PC-3 (cell line): ENCODE results near the gene PIGU. TPM values are rescaled to one million over a fixed set of nuclear protein-coding genes. Genes with fewer than 3 reads are reported as not detected.
A peak's percentile ranks its signal among the peaks of the same experiment; 100 is the strongest.

Source experiments
- ATAC-seq: fragments of 200-7000 bp; cut with Tn5 transposase; 2 replicates; pipeline ENCODE4 v1.9.1; 2020; ENCODE audit warnings: mild to moderate bottlenecking, moderate library complexity
- BruUV-seq: library from RNA; stranded (reverse); fragments of 400-500 nt; replicated peaks from 2 replicates; lab custom pipeline; 2021; lab: Mats Ljungman, UMichigan
- CTCF ChIA-PET: fragments of 300-600 bp; sonication (Branson Sonifier 250); formaldehyde crosslinking; loops from one replicate; lab custom pipeline; 2022; ENCODE audit warnings: antibody characterized with exemption; lab: Charles Lee
- POLR2A ChIA-PET: fragments of 300-600 bp; sonication (Branson Sonifier 250); formaldehyde crosslinking; loops from one replicate; lab custom pipeline; 2022; ENCODE audit warnings: antibody characterized with exemption; ENCODE audit not compliant: unreplicated experiment; lab: Charles Lee
- DNase-seq: peaks from one replicate; pipeline ENCODE4 v3.0.0-alpha.2; 2015
- H2AFZ ChIP-seq: fragments of 300-600 bp; sonication (generic); 2 replicates; pipeline ENCODE4 v1.6.0; 2016; ENCODE audit warnings: antibody characterized with exemption, low read length
- H3F3A ChIP-seq: fragments of 300-600 bp; sonication (generic); one replicate; pipeline ENCODE4 v1.6.0; 2017; ENCODE audit warnings: antibody characterized with exemption, low read length, control low read depth, mild to moderate bottlenecking; ENCODE audit not compliant: unreplicated experiment
- H3K27ac ChIP-seq: fragments of 300-600 bp; sonication (generic); 2 replicates; pipeline ENCODE4 v1.5.1; 2016; ENCODE audit warnings: mild to moderate bottlenecking, low read length
- H3K27me3 ChIP-seq: fragments of 300-600 bp; sonication (generic); 2 replicates; pipeline ENCODE4 v1.6.1; 2016; ENCODE audit warnings: low read length, mixed read lengths
- H3K36me3 ChIP-seq: fragments of 300-600 bp; sonication (generic); 2 replicates; pipeline ENCODE4 v1.6.1; 2016; ENCODE audit warnings: low read depth, mixed run types, low read length, mixed read lengths
- H3K4me1 ChIP-seq: fragments of 300-600 bp; sonication (generic); 2 replicates; pipeline ENCODE4 v1.5.1; 2016; ENCODE audit warnings: low read length; ENCODE audit not compliant: insufficient read depth
- H3K4me2 ChIP-seq: fragments of 300-600 bp; sonication (generic); 2 replicates; pipeline ENCODE4 v1.6.0; 2016; ENCODE audit warnings: low read length
- H3K4me3 ChIP-seq: fragments of 300-600 bp; sonication (generic); 2 replicates; pipeline ENCODE4 v1.5.1; 2016; ENCODE audit warnings: mild to moderate bottlenecking, low read length, mixed read lengths
- H3K79me2 ChIP-seq: fragments of 300-600 bp; sonication (generic); 2 replicates; pipeline ENCODE4 v1.6.1; 2017; ENCODE audit warnings: low read length, mixed read lengths
- H3K9ac ChIP-seq: fragments of 300-600 bp; sonication (generic); 2 replicates; pipeline ENCODE4 v1.6.0; 2016; ENCODE audit warnings: mild to moderate bottlenecking, low read length
- H3K9me2 ChIP-seq: fragments of 300-600 bp; sonication (generic); replicated peaks from 2 replicates; pipeline ENCODE4 v1.6.1; 2016; ENCODE audit warnings: mixed run types, low read length, mixed read lengths
- H3K9me3 ChIP-seq: fragments of 300-600 bp; sonication (generic); 2 replicates; pipeline ENCODE4 v1.6.1; 2016; ENCODE audit warnings: low read length, mixed read lengths
- H4K20me1 ChIP-seq: fragments of 300-600 bp; sonication (generic); 2 replicates; pipeline ENCODE4 v1.6.1; 2016; ENCODE audit warnings: low read length, mixed read lengths
- EZH2 ChIP-seq: fragments of 300-600 bp; sonication (generic); IDR thresholded peaks from one replicate; pipeline ENCODE4 v1.6.1; 2017; ENCODE audit warnings: antibody characterized with exemption, mild to moderate bottlenecking, low read length; ENCODE audit not compliant: unreplicated experiment
- EZH2phosphoT487 ChIP-seq: fragments of 300-600 bp; sonication (generic); IDR thresholded peaks from 2 replicates; pipeline ENCODE4 v1.6.1; 2018; ENCODE audit warnings: mild to moderate bottlenecking, antibody characterized with exemption, low read length, borderline replicate concordance
- intact Hi-C: fragments of 100-400 bp; cut with micrococcal nuclease; formaldehyde crosslinking; loops from 2 replicates; pipeline ENCODE4 v1.9.0; 2023
- total RNA-seq: library from RNA; depleted of rRNA; stranded (reverse); fragments of >200 nt; gene quantifications from 2 replicates; pipeline ENCODE4 v1.2.3, GENCODE V29; 2014
- TF ChIP-seq, protein P1 (sequence below): fragments of 300-600 bp; sonication (generic); conservative IDR thresholded peaks from 2 replicates; pipeline ENCODE4 v1.5.1; 2017; ENCODE audit warnings: antibody characterized with exemption, low read depth, mild to moderate bottlenecking, low read length

PIGU gene
- total RNA-seq, 1 experiment from 2014 or later = 24.5 TPM

DNA sequence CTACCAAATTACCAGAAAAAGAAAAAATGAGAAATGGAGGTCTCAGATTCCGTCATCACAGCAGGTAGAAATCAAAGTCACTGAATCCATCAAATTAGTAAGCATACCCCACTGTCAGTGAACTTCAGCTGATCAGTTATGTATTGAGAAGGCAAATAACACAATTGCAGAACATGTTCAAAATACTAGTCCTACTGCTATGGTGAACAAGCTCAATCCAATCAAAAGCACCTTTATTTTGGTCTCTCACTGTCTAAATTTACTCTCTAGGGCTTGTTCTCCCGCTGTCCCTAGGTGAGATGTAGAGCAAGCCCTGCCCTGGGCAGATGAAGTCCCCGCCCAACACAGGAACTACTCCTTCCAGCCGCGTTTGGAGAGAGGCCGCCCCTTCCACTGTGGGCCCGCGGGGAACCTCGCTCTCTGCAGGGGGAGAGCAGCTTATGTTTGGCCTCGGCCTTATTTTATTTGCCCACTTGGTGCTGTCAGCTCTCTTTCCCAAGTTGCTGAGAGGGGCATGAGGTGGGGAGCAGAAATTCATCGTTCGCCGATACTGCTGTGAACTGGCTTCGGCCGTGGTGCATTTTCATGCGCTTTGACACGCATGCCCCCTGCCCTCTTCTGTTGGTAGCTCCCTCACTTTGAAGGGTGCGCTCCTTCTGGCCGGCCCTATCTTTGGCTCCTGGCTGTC, 132.6 kb downstream of the PIGU start:
- H3F3A ChIP-seq = no peaks in the 10 kb centered on the region
- no peaks in the 10 kb centered on the region for H3K27me3 ChIP-seq
- BruUV-seq = TSS peak; percentile 22
- H3K9ac ChIP-seq = no peak overlapping the region
- no peaks in the 10 kb centered on the region for H3K4me1 ChIP-seq
- ATAC-seq (no peak), DNase-seq (no peak)
- no peak overlapping the region for H3K27ac ChIP-seq
- H3K79me2 ChIP-seq = no peaks in the 10 kb centered on the region
- no peak overlapping the region for H3K4me3 ChIP-seq
- H3K36me3 ChIP-seq = peaks cover 9% of the 10 kb centered on the region; the same call in 1 of the 2 replicates
- no peak overlapping the region for H2AFZ ChIP-seq
- intact Hi-C loops = no loop called here
- H3K9me2 ChIP-seq = no peaks in the 10 kb centered on the region
- ChIA-PET CTCF (no interaction called here), POLR2A (interaction anchor here (0.6 kb wide), 1 partner anchor 472 kb away, joined by 3 read pairs; no protein-coding TSS in a partner anchor)
- TF ChIP-seq EZH2 (no peak), EZH2phosphoT487 (no peak)
- H3K9me3 ChIP-seq = no peaks in the 10 kb centered on the region
- H4K20me1 ChIP-seq = no peaks in the 10 kb centered on the region
- no peak overlapping the region for H3K4me2 ChIP-seq

DNA sequence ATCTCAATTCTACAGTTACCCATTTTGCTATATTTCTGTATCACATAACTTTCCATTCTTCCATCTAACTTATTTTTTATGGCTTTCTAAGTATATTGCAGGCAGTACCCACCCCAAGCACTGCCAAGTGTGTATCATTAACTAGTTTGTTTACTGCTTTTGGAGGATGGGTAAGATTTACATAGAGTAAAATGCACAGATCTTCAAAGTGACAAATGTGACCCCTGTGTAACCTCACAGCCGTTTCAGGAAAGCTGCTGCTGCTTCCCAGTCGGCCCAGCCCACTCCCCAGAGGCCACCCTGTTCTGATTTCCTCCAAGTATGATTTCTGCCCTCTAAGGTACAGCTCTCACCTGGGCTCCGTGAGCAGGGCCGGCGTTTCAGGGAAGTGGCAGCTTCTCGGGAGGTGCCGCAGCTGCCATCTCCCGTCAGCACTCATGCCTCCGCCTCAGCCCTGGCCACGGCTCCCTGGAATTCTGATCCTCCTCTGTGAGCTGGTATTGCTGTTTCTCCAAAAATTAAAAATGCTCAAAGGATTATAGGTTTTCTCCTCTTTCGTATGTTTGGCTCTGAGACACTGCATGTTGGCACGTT, 133.3 kb downstream of the PIGU start:
- ChIA-PET CTCF (no interaction called here), POLR2A (no interaction called here)
- Histone ChIP-seq H3K4me3 (no peak overlapping the region), H4K20me1 (no peaks in the 10 kb centered on the region), H3K9ac (no peak overlapping the region), H3K4me2 (no peak overlapping the region), H3K79me2 (no peaks in the 10 kb centered on the region), H3F3A (no peaks in the 10 kb centered on the region), H3K36me3 (peaks cover 12% of the 10 kb centered on the region), H3K9me2 (no peaks in the 10 kb centered on the region), H2AFZ (no peak overlapping the region), H3K27me3 (no peaks in the 10 kb centered on the region), H3K4me1 (no peaks in the 10 kb centered on the region), H3K9me3 (no peaks in the 10 kb centered on the region), H3K27ac (no peak overlapping the region)
- intact Hi-C loops = no loop called here
- TF ChIP-seq, protein P1, sequence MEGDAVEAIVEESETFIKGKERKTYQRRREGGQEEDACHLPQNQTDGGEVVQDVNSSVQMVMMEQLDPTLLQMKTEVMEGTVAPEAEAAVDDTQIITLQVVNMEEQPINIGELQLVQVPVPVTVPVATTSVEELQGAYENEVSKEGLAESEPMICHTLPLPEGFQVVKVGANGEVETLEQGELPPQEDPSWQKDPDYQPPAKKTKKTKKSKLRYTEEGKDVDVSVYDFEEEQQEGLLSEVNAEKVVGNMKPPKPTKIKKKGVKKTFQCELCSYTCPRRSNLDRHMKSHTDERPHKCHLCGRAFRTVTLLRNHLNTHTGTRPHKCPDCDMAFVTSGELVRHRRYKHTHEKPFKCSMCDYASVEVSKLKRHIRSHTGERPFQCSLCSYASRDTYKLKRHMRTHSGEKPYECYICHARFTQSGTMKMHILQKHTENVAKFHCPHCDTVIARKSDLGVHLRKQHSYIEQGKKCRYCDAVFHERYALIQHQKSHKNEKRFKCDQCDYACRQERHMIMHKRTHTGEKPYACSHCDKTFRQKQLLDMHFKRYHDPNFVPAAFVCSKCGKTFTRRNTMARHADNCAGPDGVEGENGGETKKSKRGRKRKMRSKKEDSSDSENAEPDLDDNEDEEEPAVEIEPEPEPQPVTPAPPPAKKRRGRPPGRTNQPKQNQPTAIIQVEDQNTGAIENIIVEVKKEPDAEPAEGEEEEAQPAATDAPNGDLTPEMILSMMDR = no peak
- TF ChIP-seq EZH2phosphoT487 (no peak), EZH2 (no peak)
- BruUV-seq = no TSS peak
- ATAC-seq (no peak), DNase-seq (no peak)

DNA sequence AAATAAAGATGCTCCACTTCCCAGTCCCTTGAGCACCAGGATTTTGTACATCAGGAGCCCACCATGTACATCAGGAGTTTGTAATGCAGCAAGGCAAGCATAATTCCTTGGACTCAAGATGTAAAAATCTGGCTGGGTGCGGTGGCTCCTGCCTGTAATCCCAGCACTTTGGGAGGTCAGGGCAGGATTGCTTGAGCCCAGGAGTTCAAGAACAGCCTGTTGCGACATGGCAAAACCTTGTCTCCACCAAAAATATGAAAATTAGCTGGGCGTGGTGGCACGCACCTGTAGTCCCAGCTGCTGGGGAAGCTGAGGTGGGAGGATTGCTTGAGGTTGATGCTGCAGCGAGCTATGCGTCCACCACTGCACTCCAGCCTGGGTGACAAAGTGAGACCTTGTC, 134.5 kb downstream of the PIGU start:
- no peak overlapping the region for H2AFZ ChIP-seq
- CTCF ChIA-PET = no interaction called here

More for the DNA sequence above, 134.5 kb downstream of the PIGU start:
- POLR2A ChIA-PET = no interaction called here
- no peak overlapping the region for H3K27ac ChIP-seq
- ATAC-seq (no peak), DNase-seq (no peak)
- H4K20me1 ChIP-seq = no peaks in the 10 kb centered on the region
- intact Hi-C loops = no loop called here
- H3K9ac ChIP-seq = no peak overlapping the region
- no peaks in the 10 kb centered on the region for H3K27me3 ChIP-seq
- H3K9me2 ChIP-seq = no peaks in the 10 kb centered on the region
- H3K79me2 ChIP-seq = no peaks in the 10 kb centered on the region
- no peak overlapping the region for H3K4me3 ChIP-seq
- no peaks in the 10 kb centered on the region for H3F3A ChIP-seq
- peaks cover 13% of the 10 kb centered on the region for H3K36me3 ChIP-seq
- H3K9me3 ChIP-seq = no peaks in the 10 kb centered on the region
- no peaks in the 10 kb centered on the region for H3K4me1 ChIP-seq
- no TSS peak for BruUV-seq
- no peak for TF ChIP-seq EZH2phosphoT487
- TF ChIP-seq, protein P1 = no peak
- no peak for TF ChIP-seq EZH2
- H3K4me2 ChIP-seq = no peak overlapping the region
